Small intestine (tissue), 7 donors: ENCODE results near the gene PACS1. TPM values are rescaled to one million over a fixed set of nuclear protein-coding genes. Genes with fewer than 3 reads are reported as not detected.
"Not testable (repeated sequence)": the region's sequence is repeated elsewhere in the genome, so short reads cannot be mapped to it uniquely, and the experiment has no call there.

Experiments
- DNase-seq, 2 donors: peaks; one replicate each; pipeline versions ENCODE4 v3.0.0 to v3.0.0-alpha.2; 2013
- FAIRE-seq: peaks from 2 replicates; lab custom pipeline; 2012; peaks lifted over from hg19 to GRCh38; lab: Jason Lieb, UNC
- H3K27ac ChIP-seq, 3 donors: one replicate each; pipeline ENCODE4 v1.5.1; 2013; ENCODE audit warnings: low read length in 2 of 3, mild to moderate bottlenecking in 2 of 3, control low read depth in 1 of 3, inconsistent platforms in 1 of 3, low read depth in 1 of 3, moderate library complexity in 1 of 3
- H3K27me3 ChIP-seq, 3 donors: one replicate each; pipeline ENCODE4 v1.6.1; 2013; ENCODE audit warnings: low read length in 3 of 3, inconsistent platforms in 1 of 3; ENCODE audit not compliant: control insufficient read depth in 3 of 3, insufficient read depth in 3 of 3
- H3K36me3 ChIP-seq, 3 donors: one replicate each; pipeline ENCODE4 v1.6.1; 2013; ENCODE audit warnings: low read length in 3 of 3, inconsistent platforms in 1 of 3, low read depth in 1 of 3, mild to moderate bottlenecking in 1 of 3, moderate library complexity in 1 of 3; ENCODE audit not compliant: control insufficient read depth in 3 of 3, insufficient read depth in 2 of 3
- H3K4me1 ChIP-seq, 3 donors: one replicate each; pipeline ENCODE4 v1.6.1; 2013; ENCODE audit warnings: low read length in 2 of 3, inconsistent platforms in 1 of 3, low read depth in 1 of 3, mild to moderate bottlenecking in 1 of 3, moderate library complexity in 1 of 3; ENCODE audit not compliant: control insufficient read depth in 3 of 3, insufficient read depth in 2 of 3
- H3K4me3 ChIP-seq, 3 donors: one replicate each; pipeline ENCODE4 v1.5.1; 2013; ENCODE audit warnings: low read length in 3 of 3, control low read depth in 1 of 3, inconsistent platforms in 1 of 3, low read depth in 1 of 3, mild to moderate bottlenecking in 1 of 3, moderate library complexity in 1 of 3
- H3K9me3 ChIP-seq, 2 donors: one replicate each; pipeline ENCODE4 v1.6.1; 2013; ENCODE audit warnings: low read depth in 1 of 2, low read length in 1 of 2; ENCODE audit not compliant: control insufficient read depth in 2 of 2, insufficient read depth in 1 of 2
- WGBS, 3 donors: extraction: QIAGEN DNeasy Blood & Tissue Kit; methylation state at CpG; one replicate each; pipeline ENCODE4 v1.1.7; 2013; 5-methylcytosine and 5-hydroxymethylcytosine counted together
- polyA plus RNA-seq, 4 donors: library from polyadenylated mRNA; stranded (reverse) in 3 of 4; unstranded in 1 of 4; fragments of 200-250 nt in 3 of 4; fragments of 120-200 nt in 1 of 4; gene quantifications; one replicate each; pipeline versions ENCODE4 v1.2.1 to v1.2.3, GENCODE V29; 2013
- donor health status: healthy with polysubstance abuse.
- donor health status: control.
- donor health status: control.
- donor health status: Bipolar disorder and iron deficiency.
- donor health status: healthy.

Gene PACS1
- polyA plus RNA-seq, 4 donors = 4.0 to 22.9 (median 10.0) TPM

GRCh38 chr11:66083767-66084166 lies 13.7 kb downstream of the PACS1 start:
- H3K27me3 ChIP-seq = no peaks in the 10 kb centered on the region
- FAIRE-seq = no peak
- peaks cover 0 to 2% (median 0%) of the 10 kb centered on the region in 3 donors for H3K36me3 ChIP-seq
- no peak overlapping the region for H3K27ac ChIP-seq
- no peaks in the 10 kb centered on the region for H3K9me3 ChIP-seq
- no peak overlapping the region for H3K4me3 ChIP-seq
- 83 to 95% (median 89%) methylated on average over 3 of the region's 3 CpGs for WGBS, 3 donors
- peaks cover 4 to 31% (median 19%) of the 10 kb centered on the region in 3 donors for H3K4me1 ChIP-seq
- DNase-seq = no peak

GRCh38 chr11:66084821-66085475 lies 14.9 kb downstream of the PACS1 start:
- H3K9me3 ChIP-seq = no peaks in the 10 kb centered on the region
- FAIRE-seq (no peak), DNase-seq (no peak)
- H3K4me3 ChIP-seq = no peak overlapping the region
- no peaks in the 10 kb centered on the region for H3K27me3 ChIP-seq
- peaks cover 4 to 31% (median 19%) of the 10 kb centered on the region in 3 donors for H3K4me1 ChIP-seq
- no peak overlapping the region for H3K27ac ChIP-seq
- no peaks in the 10 kb centered on the region for H3K36me3 ChIP-seq
- 78 to 83% (median 79%) methylated on average over 3 of the region's 3 CpGs for WGBS, 3 donors

- FAIRE-seq (no peak), DNase-seq (no peak)
- H3K9me3 ChIP-seq = no peaks in the 10 kb centered on the region
- no peaks in the 10 kb centered on the region for H3K27me3 ChIP-seq
- H3K4me3 ChIP-seq = no peak overlapping the region
- H3K27ac ChIP-seq = no peak overlapping the region
- H3K4me1 ChIP-seq = peaks cover 4 to 16% (median 13%) of the 10 kb centered on the region in 3 donors
- 94 to 96% (median 96%) methylated on average over 9 of the region's 9 CpGs for WGBS, 3 donors
- no peaks in the 10 kb centered on the region for H3K36me3 ChIP-seq
Observed at GRCh38 chr11:66087148-66087908, 17.3 kb downstream of the PACS1 start.

GRCh38 chr11:66089067-66089466 lies 19.0 kb downstream of the PACS1 start:
- FAIRE-seq = no peak
- Histone ChIP-seq H3K27ac (no peak overlapping the region), H3K9me3 (no peaks in the 10 kb centered on the region), H3K4me1 (peaks cover 0 to 3% (median 0%) of the 10 kb centered on the region in 3 donors), H3K4me3 (no peak overlapping the region), H3K27me3 (no peaks in the 10 kb centered on the region), H3K36me3 (no peaks in the 10 kb centered on the region)
- WGBS, 3 donors = 87 to 91% (median 88%) methylated on average over 3 of the region's 3 CpGs
- no peak for DNase-seq

- no peaks in the 10 kb centered on the region for H3K27me3 ChIP-seq
- no peak for FAIRE-seq
- DNase-seq = no peak
- H3K4me1 ChIP-seq = no peaks in the 10 kb centered on the region
- H3K4me3 ChIP-seq = no peak overlapping the region
- no peaks in the 10 kb centered on the region for H3K36me3 ChIP-seq
- H3K27ac ChIP-seq = no peak overlapping the region
- H3K9me3 ChIP-seq = no peaks in the 10 kb centered on the region
- 63 to 83% (median 81%) methylated on average over 4 of the region's 4 CpGs for WGBS, 3 donors
Observed at GRCh38 chr11:66090288-66090687, 20.2 kb downstream of the PACS1 start.

- not testable (repeated sequence) for H3K4me3 ChIP-seq, H3K27me3 ChIP-seq, H3K27ac ChIP-seq, FAIRE-seq, H3K4me1 ChIP-seq, DNase-seq, H3K36me3 ChIP-seq, H3K9me3 ChIP-seq
- WGBS, 3 donors = 92 to 100% (median 94%) methylated on average over 2 of the region's 2 CpGs
Observed at GRCh38 chr11:66092125-66092524, 22.1 kb downstream of the PACS1 start.

GRCh38 chr11:66099746-66100145 lies 29.7 kb downstream of the PACS1 start:
- WGBS, 3 donors = 95 to 96% (median 95%) methylated on average over 10 of the region's 10 CpGs
- not testable (repeated sequence) for H3K36me3 ChIP-seq, H3K4me1 ChIP-seq, H3K9me3 ChIP-seq, FAIRE-seq, DNase-seq, H3K4me3 ChIP-seq, H3K27me3 ChIP-seq, H3K27ac ChIP-seq

GRCh38 chr11:66100272-66101065 lies 30.4 kb downstream of the PACS1 start:
- Histone ChIP-seq H3K27ac (peak overlapping the region in 2 of 3 donors; percentile 8 to 70), H3K4me3 (peak overlapping the region in 1 of 3 donors; percentile 27), H3K27me3 (no peaks in the 10 kb centered on the region), H3K9me3 (no peaks in the 10 kb centered on the region), H3K36me3 (peaks cover 0 to 2% (median 0%) of the 10 kb centered on the region in 3 donors), H3K4me1 (peaks cover 0 to 3% (median 2%) of the 10 kb centered on the region in 3 donors)
- WGBS, 3 donors = 12 to 31% (median 14%) methylated on average over 14 of the region's 14 CpGs
- FAIRE-seq (no peak), DNase-seq (peak; percentile 21 to 75)
